Measurements from ENCODE around the gene RIGI.
"Not testable (repeated sequence)": the region's sequence is repeated elsewhere in the genome, so short reads cannot be mapped to it uniquely, and the experiment has no call there.

Gene RIGI

DNA sequence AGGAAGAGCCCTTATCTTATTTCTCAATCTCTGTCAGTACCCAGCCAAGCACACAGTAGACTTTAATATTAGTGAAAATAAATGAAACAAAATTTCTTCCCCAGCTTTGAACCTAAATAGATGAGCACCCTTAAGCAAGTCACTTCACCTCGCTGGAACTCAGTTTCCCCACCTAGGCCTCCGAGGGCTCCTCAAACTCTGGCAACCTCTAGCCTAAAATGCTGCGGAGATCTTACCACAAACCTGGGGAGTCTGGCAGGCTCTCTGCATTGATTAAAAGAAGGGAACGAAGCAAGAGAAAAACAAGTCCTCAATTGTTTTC is 326 bp downstream of the RIGI start:
- no peak for DNase-seq

DNA sequence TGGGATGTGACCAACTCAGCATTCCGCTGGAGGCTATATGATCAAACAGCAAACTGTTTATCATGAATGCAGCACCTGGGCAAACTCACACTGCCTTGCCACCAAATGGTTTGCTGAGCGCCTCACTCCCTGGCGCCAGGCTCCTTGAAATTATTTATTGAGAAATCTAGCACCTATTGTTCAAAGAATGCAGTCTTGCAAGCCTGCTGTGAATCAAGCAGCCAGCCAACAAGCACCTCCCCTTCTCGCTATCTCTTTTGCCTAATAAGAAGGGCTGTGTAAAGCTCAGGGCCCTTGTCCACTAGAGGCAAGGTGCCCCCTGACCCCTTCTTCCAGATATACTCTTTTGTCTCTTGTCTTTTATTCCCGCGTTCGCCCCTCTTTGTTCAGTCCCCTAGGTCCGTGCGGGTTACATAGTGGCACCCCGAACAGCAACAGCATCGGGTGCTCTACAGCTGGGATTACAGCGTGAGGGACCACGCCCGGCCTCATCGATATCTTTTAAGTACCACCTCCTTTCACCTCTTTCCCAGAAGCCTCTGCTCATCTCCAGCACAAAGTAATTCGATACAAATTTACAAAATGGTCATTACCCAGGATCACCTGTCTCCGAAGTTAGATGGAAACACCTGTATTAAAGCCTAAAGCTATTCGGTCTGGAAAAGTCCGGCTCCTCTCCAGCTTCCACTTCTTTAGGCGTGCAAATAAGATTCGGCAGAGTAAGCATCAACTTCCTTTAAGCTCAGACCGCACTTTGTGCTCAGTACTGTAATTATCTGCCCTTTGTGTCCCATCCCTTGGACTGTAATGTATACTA is 896 bp downstream of the RIGI start:
- DNase-seq: peak; percentile 44

DNA sequence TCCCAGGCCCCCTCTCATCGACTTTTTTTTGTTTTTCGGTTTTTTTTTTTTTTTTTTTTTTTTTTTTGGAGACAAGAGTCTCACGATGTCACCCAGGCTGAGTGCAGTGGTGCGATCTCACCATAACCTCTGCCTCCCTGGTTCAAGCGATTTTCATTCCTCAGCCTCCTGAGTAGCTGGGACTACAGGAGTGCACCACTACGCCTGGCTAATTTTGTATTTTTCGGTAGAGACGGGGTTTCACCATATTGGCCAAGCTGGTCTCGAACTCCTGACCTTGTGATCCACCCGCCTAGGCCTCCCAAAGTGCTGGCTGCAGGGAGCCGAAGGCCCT is 1.5 kb downstream of the RIGI start:
- DNase-seq: not testable (repeated sequence)

DNA sequence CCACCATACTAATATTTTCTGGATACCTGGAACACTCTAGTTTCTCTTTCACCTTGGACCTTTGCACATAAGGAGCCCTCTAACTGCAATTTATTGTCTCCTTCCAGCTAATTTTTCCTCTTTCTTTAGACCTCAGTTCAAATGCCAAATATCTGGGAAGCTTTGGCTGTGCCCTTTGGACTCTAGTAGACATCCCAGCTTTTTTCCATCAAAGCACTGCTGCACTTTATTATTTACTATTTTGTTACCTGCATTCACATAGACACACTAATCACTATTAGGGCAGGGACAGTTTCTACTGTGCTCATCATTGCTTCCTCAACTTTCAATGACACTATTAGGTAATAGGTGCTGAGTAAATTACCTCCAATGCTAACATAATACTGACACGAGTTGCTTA is 2.1 kb downstream of the RIGI start:
- no peak for DNase-seq

DNA sequence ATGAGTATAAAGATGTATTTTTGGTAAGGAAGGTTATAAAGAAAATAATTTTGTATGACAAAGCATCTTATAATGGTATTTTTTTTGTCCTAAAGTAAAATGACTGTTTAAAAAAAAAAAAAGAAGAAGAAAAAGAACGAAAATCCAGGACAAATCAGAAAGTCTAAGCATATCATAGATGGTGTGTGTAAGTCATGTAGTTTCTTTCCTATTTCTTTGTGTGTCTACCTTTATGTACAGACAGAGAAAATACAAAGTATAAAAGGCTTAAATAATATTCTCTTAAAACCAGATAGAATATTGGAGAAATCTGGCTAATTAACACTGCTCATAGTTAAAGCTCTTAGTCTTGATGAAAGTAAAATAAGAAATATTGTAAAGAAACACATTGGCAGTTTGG is 7.7 kb downstream of the RIGI start:
- no peak for DNase-seq

DNA sequence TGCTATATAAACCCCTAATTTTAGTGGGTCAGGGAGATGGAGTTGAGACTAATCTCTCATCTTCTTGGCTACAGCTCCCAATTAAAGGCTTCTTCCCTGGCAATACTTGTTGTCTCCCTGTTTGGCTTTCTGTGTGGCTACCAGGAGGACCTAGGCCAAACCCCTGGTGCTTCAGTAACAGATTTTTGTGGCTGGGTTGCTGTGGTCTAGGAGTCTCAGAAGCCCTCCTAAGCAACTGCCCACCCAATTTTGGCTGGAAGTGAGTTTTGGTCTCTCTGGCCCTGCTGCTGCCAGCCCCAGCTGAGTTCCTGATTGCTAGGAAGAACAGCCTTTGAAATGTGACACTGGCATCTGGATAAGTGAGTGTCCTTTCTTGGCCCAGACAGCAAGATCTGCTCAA is 9.8 kb downstream of the RIGI start:
- DNase-seq: no peak

DNA sequence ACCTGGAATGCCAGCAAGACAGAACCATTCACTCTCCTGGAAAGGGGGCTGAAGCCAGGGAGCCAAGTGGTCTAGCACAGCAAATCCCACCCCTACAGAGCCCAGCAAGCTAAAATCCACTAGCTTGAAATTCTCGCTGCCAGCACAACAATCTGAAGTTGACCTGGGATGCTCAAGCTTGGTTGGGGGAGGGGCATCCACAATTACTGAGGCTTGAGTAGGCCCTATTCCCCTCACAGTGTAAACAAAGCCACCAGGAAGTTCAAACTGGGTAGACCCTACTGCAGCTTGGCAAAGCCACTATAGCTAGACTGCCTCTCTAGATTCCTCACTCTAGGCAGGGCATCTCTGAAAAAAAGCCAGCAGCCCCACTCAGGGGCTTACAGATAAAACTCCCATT is 17.3 kb downstream of the RIGI start:
- DNase-seq: no peak

DNA sequence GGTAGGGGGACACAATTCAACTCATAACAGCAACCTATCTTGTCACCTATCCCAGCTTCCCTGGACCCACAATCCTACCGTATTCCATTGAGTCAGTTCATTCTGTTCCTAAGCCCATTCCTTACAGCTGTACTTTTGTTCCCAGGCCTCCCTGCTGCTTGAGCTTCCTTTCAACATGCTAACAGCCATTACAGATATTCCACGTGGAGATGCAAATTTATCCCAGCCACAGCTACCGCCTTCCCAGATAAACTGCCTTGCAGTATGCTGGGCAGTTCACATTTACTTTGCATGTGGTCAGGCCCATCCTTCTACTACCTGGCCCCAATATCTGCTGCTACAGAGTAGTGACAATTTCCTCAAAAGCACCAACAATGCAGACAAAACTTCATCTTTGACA is 23.0 kb downstream of the RIGI start:
- DNase-seq: no peak

DNA sequence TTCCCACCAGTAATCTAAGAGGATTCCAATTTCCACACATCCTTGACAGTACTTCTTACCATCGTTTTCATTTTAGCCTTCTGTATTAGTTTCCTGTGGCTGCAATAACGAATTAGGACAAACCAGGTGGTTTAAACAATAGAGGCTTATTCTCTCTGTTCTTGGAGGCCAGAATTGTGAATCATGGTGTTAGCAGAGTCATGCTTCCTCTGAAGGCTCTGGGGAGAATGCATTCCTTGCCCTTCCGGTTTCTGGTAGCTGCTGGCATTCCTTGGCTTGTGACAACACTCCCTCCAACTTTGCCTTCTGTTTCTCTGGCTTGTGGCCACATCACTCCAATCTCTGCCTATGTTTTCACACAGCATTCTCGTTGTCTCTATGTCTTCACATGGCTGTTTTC is 23.5 kb downstream of the RIGI start:
- DNase-seq: no peak

DNA sequence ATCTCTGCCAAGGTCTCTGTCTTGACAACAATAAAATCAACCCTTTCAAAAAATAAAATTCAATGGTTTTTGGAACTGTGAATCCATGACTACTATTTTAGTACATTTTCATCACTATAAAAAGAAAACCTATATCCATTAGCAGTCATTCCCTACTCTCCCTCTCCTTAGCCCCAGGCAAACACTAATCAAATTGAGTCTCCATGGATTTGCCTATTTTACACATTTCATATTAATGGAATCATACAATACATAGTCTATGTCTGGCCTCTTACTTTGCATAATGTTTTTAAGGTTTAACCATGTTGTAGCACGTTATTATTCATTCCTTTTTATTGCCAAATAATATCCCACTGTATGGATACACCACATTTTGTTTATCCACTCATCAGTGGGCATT is 24.1 kb downstream of the RIGI start:
- DNase-seq: no peak

DNA sequence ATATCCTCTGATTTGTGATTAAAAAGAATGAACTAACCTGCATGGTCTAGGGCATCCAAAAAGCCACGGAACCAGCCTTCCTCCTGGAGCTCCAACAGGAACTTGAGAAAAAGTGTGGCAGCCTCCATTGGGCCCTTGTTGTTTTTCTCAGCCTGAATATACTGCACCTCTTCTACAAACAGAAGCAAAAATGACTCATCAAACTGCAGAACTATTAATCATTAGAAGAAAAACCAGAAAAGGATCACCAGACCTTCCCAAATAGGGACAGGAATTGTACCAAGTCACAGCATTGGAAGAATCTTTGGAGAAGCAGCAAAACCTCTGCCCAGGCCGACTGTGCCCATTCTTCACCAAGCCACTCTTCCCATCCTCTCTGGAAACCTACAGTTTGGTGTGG is 25.2 kb downstream of the RIGI start:
- no peak for DNase-seq

DNA sequence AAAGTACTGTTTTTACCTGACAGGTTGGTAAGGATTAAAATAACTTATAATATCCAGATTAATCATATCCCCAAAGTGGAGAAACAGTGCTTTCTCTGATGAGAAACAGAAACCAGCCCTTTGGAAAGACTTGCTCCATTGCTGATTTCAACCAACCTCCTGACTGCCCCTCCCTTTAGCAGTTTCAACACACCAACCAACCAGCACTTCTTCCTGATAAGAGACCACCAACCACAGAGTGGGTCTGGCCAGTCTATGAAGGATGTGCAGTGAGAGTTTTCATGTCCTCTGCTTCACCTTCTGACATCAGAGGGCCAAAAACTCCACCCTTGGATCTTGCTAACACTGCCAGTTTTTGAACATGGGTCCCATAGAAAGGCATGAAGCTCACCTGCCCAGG is 28.1 kb downstream of the RIGI start:
- DNase-seq: peak; percentile 58

DNA sequence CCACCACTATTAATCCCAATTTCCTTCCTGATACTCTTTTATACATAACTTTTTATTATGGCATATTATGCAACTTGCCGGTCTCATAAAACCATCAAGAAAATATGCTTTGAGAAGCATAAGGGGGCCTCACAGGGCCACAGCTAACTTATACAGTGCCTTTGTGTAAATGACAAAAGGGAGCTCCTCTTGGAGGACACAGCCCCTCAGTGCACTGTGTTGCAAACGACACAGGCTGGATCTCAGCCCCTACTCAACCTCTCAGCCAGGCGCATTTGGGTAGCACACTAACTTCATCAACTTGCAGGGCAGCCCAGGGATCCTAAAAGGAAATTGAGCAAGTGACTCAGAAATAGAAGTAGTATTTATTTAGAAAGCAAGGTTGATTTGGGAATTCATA is 35.4 kb downstream of the RIGI start:
- no peak for DNase-seq

DNA sequence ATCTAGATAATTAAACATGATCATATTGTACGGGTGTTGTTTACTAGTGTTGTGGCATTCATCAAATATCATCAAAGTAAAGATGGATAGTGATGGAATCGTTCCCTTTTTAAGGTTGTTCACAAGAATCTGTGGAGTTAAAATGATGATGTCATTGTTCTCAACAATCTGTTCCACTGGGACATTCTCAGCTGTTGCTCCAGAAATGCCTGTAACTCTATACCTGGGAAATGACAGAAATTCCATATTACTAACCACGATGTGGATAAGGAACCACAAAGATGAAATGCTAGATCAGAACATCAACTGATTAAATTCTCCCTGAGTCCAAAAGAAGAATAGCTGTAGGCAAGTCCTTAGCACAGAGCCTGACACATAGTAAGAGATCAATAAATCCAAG is 38.0 kb downstream of the RIGI start:
- DNase-seq: no peak

DNA sequence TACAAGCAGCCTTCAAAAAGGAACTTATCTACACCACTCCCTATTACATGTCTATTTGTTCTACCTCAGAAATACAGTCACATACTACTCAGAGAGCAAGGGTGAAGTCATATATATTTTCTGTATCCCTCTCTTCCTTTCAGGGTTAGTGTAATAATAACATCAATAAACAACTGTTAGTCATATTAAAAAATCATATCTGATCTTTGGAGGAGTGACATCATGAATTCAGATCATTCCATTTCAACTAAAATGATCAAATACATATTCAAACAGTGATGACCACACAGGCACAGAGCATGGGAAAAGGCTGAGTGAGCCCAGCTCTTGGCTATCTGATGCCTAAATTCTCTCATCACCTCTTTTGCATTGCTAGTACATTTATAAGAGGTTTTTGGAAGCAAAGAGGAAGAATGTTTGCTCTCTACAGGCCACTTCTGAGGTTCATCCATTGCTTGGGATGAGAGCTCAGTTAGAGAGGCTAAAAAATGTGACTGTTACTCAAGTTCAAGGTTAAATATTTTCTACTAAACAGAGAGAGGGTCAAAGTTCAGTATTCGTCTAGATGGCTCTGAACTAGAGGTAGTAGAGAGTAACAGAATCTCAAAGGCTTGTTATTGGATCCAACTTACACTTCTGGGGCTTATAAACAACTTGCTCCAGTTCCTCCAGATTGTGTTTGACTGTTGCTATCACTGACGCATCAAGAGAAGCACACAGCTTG is 39.0 kb downstream of the RIGI start:
- no peak for DNase-seq

DNA sequence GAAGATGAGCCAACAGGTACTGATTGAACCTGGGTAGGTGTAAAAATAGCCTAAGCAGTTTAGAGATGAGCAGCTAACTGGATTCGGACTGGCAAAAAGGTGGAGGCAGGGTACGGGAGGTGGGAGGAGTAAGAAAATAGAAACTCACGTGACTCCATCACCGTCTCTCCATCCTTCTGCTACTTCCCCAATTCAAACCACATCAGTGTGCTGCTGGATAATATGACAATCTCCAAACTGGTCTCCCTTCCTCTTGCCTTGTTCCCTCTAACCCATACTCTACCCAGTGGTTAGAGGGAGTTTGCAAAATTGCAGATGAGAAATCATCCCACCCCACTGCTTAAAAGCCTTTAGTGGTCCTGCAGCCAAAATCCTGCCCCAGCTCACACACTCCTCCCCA is 42.7 kb downstream of the RIGI start:
- no peak for DNase-seq
